Inflammatory macrophage treated with lipopolysaccharide for 1 hour (primary cell): ENCODE measurements around the gene RANBP10.
"Not testable (repeated sequence)": the region's sequence is repeated elsewhere in the genome, so short reads cannot be mapped to it uniquely, and the experiment has no call there.

ENCODE experiments used
- DNase-seq, 2 donors: peaks; one replicate each; pipeline ENCODE4 v3.0.0-alpha.2; 2020 to 2022

The RANBP10 gene

DNA sequence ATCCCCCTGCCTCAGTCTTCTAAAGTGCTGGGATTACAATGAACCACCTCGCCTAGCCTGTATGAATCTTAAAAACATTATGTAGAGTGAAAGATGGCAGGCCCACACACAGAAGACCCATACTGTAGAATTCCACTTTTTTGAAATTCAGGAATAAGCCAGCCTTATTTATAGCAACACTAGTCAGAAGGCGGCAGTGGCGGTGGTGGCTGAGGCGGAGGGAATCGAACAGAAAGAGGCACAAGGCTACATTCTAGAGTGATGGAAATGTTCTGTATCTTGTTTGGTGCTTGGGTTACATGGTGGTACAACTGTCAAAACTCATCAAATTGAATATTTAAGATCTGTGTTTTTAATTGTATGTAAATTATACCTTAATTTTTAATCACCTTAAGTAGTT lies 98.6 kb downstream of the RANBP10 start:
- DNase-seq: peak in 1 of 2 donors; percentile 18

GRCh38 chr16:67707210-67707609 lies 99.2 kb downstream of the RANBP10 start:
- DNase-seq: no peak

- DNase-seq: peak in 1 of 2 donors; percentile 18
Measured at GRCh38 chr16:67704110-67704509, 102.2 kb downstream of the RANBP10 start.

- DNase-seq: no peak
Measured at GRCh38 chr16:67703626-67704025, 102.7 kb downstream of the RANBP10 start.

- no peak for DNase-seq
Measured at GRCh38 chr16:67702130-67702529, 104.2 kb downstream of the RANBP10 start.

GRCh38 chr16:67701420-67701819 lies 104.9 kb downstream of the RANBP10 start:
- no peak for DNase-seq

DNA sequence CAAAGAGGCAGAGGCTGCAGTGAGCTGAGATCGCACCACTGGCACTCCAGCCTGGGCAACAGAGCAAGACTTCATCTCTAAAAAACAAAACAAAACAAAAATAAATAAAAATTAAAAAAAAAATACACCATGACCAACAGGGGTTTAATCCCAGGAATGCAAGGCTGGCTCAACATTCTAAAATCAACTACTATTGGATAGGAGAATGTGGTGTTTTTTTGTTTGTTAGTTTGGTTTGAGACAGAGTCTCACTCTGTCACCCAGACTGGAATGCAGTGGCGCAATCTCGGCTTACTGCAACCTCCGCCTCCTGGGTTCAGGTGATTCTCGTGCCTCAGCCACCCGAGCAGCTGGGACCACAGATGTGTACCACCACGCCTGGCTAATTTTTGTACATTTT lies 107.1 kb downstream of the RANBP10 start:
- no peak for DNase-seq

GRCh38 chr16:67697422-67698185 lies 108.8 kb downstream of the RANBP10 start:
- DNase-seq: peak in 1 of 2 donors; percentile 45

GRCh38 chr16:67694611-67695010 lies 111.7 kb downstream of the RANBP10 start:
- no peak for DNase-seq

GRCh38 chr16:67693517-67694285 lies 112.7 kb downstream of the RANBP10 start:
- DNase-seq: not testable (repeated sequence)

DNA sequence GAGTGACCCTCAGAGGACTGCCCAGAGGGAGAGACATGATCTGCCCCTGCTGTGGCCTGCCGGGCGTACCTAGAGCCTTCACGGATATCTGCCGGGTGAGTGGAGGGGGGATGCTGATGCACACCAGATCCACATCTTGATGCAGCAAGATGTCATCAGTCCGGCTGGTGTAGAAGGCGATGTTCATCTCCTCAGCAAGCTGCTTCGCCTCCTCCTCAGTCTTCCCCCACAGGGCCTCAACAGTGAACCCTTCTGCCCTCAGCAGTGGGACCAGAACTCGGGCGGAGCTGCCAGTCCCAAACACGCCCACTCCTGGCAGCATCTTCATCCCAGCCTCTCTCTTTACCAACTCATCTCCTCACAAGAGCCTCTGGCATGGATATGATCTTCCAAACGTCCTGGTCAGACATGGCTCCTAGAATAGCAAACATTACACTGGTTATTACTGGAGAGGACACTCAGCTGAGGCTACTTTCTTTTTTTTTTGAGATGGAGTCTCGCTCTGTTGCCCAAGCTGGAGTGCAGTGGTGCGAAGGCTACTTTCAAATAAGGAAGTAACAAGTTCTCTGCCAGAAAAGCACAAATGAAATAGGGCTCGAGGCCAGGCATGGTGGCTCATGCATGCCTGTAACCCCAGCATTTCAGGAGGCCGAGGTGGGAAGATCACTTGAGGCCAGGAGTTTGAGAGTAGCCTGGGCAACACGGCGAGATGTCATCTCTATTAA lies 120.8 kb downstream of the RANBP10 start:
- DNase-seq: no peak

DNA sequence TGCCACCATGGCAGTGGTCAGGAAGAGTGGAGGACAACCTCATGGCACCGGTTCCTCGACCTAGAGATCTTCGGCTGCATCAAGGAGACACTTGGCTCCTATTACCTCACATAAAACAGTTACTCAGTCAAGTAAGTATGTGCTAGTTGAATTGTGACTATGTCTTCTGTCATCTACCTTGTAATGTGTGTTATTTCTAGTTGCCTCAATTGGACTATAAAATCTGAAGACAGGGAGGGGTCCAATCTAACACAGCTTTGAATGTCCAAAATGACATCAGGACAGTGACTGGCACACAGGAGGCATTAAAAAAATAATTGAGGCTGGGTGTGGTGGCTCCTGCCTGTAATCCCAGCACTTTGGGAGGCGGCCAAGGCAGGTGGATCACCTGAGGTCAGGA lies 122.6 kb downstream of the RANBP10 start:
- no peak for DNase-seq

DNA sequence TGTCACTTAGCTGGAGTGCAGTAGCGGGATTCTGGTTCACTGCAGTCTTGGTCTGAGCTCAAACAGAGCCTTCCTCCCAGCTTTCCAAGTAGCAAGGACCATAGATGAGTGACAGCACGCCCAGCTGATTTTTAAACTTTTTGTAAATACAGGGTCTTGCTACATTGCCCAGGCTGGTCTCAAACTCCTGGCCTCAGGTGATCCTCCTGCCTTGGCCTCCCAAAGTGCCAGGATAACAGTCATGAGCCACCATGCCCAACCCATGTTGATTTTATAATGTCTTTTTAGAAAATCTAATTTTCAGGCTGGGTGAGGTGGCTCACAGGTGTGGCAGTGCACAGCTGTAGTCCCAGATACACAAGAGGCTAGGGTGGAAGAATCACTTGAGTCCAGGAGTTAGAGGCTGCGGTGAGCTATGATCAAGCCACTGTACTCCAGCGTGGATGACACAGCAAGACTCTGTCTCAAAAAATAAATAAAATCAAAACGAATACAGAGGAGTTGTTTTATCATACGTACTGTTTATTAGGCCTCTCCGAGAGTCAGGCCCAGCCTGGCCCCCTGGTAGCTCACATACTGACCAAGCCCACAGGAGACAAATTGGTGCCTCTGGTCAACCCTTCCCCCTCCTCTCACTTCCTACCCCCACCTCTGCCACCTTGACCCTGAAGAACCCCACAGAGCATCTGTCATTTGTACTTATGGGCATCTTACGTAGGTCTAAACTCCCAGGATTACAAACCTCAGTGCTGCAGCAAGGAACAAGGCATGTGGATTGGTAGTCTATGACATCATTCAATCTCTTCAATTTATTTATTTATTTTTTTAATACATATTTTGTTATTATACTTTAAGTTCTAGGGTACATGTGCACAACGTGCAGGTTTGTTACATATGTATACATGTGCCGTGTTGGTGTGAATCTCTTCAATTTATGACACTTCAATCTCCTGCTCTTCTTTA lies 126.1 kb downstream of the RANBP10 start:
- DNase-seq: no peak

DNA sequence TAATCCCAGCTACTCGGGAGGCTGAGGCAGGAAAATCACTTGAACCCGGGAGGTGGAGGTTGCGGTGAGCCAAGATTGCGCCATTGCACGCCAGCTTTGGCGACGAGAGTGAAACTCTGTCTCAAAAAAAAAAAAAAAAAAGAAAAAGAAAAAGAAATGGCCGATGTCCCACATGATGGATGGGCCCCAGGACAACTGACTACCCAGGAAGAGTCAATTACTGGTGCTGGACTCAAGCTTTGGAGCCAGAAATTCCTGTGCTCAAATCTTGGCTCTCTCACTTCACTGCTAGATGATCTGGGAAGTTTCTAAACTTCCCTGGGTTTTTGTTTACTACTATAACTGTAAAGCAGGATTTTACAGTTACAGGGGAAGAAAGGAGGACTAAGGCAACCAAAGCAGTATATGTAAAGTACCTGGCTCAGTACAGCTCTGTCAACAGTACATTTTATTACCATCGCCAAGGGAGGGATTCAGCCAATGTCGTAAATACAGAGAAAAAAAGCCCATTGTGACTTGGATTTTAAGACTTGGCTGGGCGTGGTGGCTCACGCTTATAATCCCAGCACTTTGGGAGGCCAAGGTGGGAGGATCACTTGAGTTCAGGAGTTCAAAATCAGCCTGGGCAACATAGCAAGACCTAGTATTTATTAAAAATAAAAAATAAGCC lies 127.9 kb downstream of the RANBP10 start:
- DNase-seq: no peak

GRCh38 chr16:67677712-67678111 lies 128.6 kb downstream of the RANBP10 start:
- no peak for DNase-seq

DNA sequence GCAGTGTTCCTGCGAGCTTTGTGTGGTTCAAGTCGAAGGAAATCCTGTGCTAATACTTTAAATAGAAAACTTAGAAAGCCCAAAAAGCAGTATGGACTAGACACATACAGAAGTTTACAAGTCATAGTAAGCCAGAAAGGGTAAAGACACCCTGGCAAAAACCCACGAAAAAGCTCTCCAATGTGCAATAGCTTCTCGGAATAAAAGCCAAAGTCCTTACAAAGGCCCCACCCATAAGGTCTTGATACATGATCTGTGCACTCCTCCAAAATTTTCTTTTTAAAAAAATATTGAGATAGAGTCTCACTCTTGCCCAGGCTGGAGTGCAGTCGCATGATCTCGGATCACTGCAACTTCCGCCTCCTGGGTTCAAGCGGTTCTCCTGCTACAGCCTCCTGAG lies 129.4 kb downstream of the RANBP10 start:
- no peak for DNase-seq

DNA sequence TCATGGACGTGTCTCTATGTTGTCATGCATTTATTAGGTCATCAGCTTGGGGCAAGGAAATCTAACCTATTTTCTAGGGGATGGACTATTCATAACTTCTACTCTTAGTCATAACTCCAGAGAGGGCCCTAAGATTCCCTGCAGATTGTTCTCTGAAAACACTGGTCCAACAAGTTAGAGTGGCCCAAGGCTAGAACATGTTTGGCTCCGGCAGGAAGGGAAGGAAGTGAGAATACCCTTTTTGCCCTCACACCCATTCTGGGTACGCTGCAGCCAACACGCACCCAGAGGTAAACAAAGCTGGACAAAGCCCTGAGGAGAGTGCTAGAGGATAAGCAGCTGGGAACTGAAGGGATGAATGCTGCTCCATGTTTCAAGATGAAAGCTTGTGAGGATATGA lies 129.8 kb downstream of the RANBP10 start:
- no peak for DNase-seq

DNA sequence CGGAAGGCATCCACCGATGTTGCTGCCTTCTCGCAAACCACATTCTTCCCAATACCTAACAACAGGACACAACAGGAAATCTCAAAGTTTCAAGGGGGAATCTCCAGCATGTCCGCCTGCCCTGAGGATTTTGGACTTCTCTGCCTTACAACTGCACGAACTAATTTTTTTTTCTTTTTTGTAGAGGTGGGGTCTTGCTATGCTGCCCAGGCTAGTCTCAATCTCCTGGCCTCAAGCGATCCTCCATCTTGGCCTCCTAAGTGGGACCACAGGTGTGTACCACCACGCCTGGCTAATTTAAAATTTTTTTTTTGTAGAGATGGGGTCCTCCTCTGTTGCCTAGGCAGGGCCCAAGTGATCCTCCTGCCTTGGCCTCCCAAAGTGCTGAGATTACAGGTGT lies 130.4 kb downstream of the RANBP10 start:
- DNase-seq: no peak

- DNase-seq: no peak
Measured at GRCh38 chr16:67675579-67675935, 130.8 kb downstream of the RANBP10 start.

DNA sequence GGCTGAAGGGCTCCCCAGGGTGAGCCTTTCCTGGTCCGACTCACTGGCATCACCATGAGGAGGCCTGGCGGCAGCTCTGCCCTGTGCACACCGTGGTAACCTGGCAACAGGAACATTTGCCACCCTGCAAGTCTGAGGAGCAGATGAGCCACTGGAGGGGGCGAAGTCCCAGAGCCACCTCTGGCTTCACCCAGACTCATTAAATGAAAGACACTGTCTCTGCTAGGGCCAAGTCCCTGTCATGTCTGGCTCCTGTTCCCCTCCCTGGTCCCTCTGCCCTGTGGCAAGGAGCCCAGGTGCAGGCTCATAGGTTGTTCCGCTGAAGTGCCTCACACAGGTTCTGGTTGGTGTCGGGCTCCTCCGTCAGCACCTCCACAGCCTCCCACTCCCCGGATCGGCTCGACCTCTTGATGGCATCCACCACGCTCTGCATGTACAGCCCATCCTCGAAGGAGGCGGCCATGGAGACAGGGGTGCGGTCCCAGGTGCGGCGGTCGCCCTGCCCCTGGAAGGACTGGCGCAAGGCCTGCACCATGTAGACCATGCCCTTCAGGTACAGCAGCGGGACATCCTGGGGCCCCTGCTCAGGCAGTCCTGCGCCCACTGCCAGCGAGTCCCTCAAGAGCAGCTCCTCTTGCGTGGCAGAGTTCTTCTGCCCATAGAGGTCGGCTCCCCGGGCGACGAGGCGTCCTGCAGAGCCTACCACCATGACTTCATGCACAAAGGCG lies 131.3 kb downstream of the RANBP10 start:
- no peak for DNase-seq
